ENCODE measurements around the gene SLC12A5. TPM values are rescaled to one million over a fixed set of nuclear protein-coding genes. Genes with fewer than 3 reads are reported as not detected.
A peak's percentile ranks its signal among the peaks of the same experiment; 100 is the strongest.
"Not testable (repeated sequence)": the region's sequence is repeated elsewhere in the genome, so short reads cannot be mapped to it uniquely, and the experiment has no call there.

SLC12A5 gene
- polyA plus RNA-seq, 2 of the 4 experiments (the other 2 are of a cell fraction) = 3.0 to 10.8 TPM

- WGBS (ENCODE audit: missing lambda C conversion rate) = 38% methylated on average over 2 of the region's 2 CpGs
- POLR2A ChIA-PET = no interaction called here
- CTCF ChIA-PET = interaction anchor here (1.8 kb wide), 1 partner anchor 71 kb away, joined by 3 read pairs; no protein-coding TSS in a partner anchor
Observed at GRCh38 chr20:46093531-46093930, 64.5 kb downstream of the SLC12A5 start.

GRCh38 chr20:46099491-46100287, 70.7 kb downstream of the SLC12A5 start:
- Histone ChIP-seq H3K27ac (no peak overlapping the region), H3K4me1 (no peaks in the 10 kb centered on the region), H3K4me2 (no peak overlapping the region), H3K9me3 (peaks cover 30% of the 10 kb centered on the region; the same call in 2 of the 3 replicates), H3K4me3 (no peak overlapping the region)
- ChIA-PET POLR2A (no interaction called here), CTCF (interaction anchor here (0.9 to 1.9 kb wide), 3 partner anchors 8 to 249 kb away, joined by 3 to 4 read pairs (median 4); no protein-coding TSS in a partner anchor)
- 72% methylated on average over 38 of the region's 48 CpGs for WGBS (ENCODE audit: missing lambda C conversion rate)
- TF ChIP-seq HDAC2 (IDR thresholded peaks at IDR 0.05) (no peak), BHLHE40 (IDR thresholded peaks at IDR 0.05; ENCODE audit: low read depth, low read length) (no peak), HMGXB4 (CRISPR knock-in tag; IDR thresholded peaks at IDR 0.05; ENCODE audit: borderline replicate concordance) (no peak), EP300 (IDR thresholded peaks at IDR 0.05) (no peak), REST (IDR thresholded peaks at IDR 0.05) (no peak), CBX2 (IDR thresholded peaks at IDR 0.05; ENCODE audit: borderline replicate concordance, low read depth) (no peak), CHD4 (IDR thresholded peaks at IDR 0.05; ENCODE audit: borderline replicate concordance) (no peak)
- DNase-seq (ENCODE audit: low read depth in 1 of 2, low spot score in 1 of 2) (no peak), ATAC-seq (peak in 1 of 2 experiments; percentile 43; a peak in 2 of 6 replicates), FAIRE-seq (no peak)

More at GRCh38 chr20:46093531-46093930, 64.5 kb downstream of the SLC12A5 start:
- Histone ChIP-seq H3K4me2 (no peak overlapping the region), H3K4me1 (no peaks in the 10 kb centered on the region), H3K4me3 (no peak overlapping the region), H3K27ac (no peak overlapping the region), H3K9me3 (no peaks in the 10 kb centered on the region)
- no peak for DNase-seq (ENCODE audit: low read depth in 1 of 2, low spot score in 1 of 2)
- no peak for TF ChIP-seq EHMT2 (IDR thresholded peaks at IDR 0.05; ENCODE audit: low read depth)
- TF ChIP-seq NFE2L2 (conservative IDR thresholded peaks at IDR 0.05; ENCODE audit: low read length) = no peak
- no peak for TF ChIP-seq MAFK (IDR thresholded peaks at IDR 0.05; ENCODE audit: partially characterized antibody)
- TF ChIP-seq GATA3 (IDR thresholded peaks at IDR 0.05; ENCODE audit: borderline replicate concordance) = no peak
- TF ChIP-seq MAX (IDR thresholded peaks at IDR 0.05) = no peak
- no peak for TF ChIP-seq USF2 (IDR thresholded peaks at IDR 0.05)
- TF ChIP-seq PHF8 (IDR thresholded peaks at IDR 0.05; ENCODE audit: borderline replicate concordance, low read depth) = no peak
- no peak for TF ChIP-seq NPAS2 (CRISPR knock-in tag; IDR thresholded peaks at IDR 0.05; ENCODE audit: borderline replicate concordance)
- no peak for TF ChIP-seq HEYL (CRISPR knock-in tag; IDR thresholded peaks at IDR 0.05)
- TF ChIP-seq ZNF302 (CRISPR knock-in tag; IDR thresholded peaks at IDR 0.05) = no peak
- TF ChIP-seq ATOH8 (CRISPR knock-in tag; IDR thresholded peaks at IDR 0.05; ENCODE audit: low read depth) = no peak
- no peak for TF ChIP-seq RAD21 (conservative IDR thresholded peaks at IDR 0.05 in 1 of 2, IDR thresholded peaks at IDR 0.05 in 1 of 2)
- TF ChIP-seq SMC3 (IDR thresholded peaks at IDR 0.05) = no peak
- TF ChIP-seq MAZ (IDR thresholded peaks at IDR 0.05; ENCODE audit: borderline replicate concordance, low read depth, low read length) = no peak
- TF ChIP-seq EHF (CRISPR knock-in tag; IDR thresholded peaks at IDR 0.05) = no peak
- no peak for TF ChIP-seq KDM1A (IDR thresholded peaks at IDR 0.05; ENCODE audit: low read depth)
- FAIRE-seq = no peak
- no peak for ATAC-seq

- FAIRE-seq; ATAC-seq; H3K4me3 ChIP-seq; DNase-seq (ENCODE audit: low read depth in 1 of 2, low spot score in 1 of 2); H3K4me2 ChIP-seq; H3K27ac ChIP-seq; POLR2A ChIA-PET; H3K4me1 ChIP-seq: not testable (repeated sequence)
- WGBS (ENCODE audit: missing lambda C conversion rate) = 59% methylated on average over 7 of the region's 7 CpGs
- H3K9me3 ChIP-seq = peaks cover 32% of the 10 kb centered on the region; the same call in 2 of the 3 replicates
- CTCF ChIA-PET = interaction anchor here (0.6 to 1.1 kb wide), 3 partner anchors 14 to 249 kb away, joined by 3 to 4 read pairs (median 3); no protein-coding TSS in a partner anchor
Observed at GRCh38 chr20:46100444-46100843, 71.4 kb downstream of the SLC12A5 start.
